Heart left ventricle (tissue), 13 donors: ENCODE results near the gene VTI1A.

Source experiments
- CTCF ChIP-seq, 12 donors: fragments of 200-600 bp; sonication (generic) in 4 of 12; IDR thresholded peaks; one replicate each; pipeline versions ENCODE4 v1.5.0 to v1.8.0; 2018 to 2022; ENCODE audit warnings: antibody characterized with exemption in 12 of 12, mild to moderate bottlenecking in 5 of 12
- POLR2A ChIP-seq, 2 donors: fragments of 450-650 bp; IDR thresholded peaks; one replicate each; pipeline ENCODE4 v1.6.1; 2017; ENCODE audit warnings: antibody characterized with exemption in 2 of 2, mild to moderate bottlenecking in 2 of 2, moderate library complexity in 2 of 2
- donor health status: ischemic (EF 13 %, LVEDD 7.1; RV severe dilation, severe dysfunction).
- donor health status: DM: no; HTN: yes; CAD: no.
- donor health status: DM: no; HTN: no; CAD: no.
- donor health status: ischemic (EF 25% LVEDD 6.9; RV normal size, moderate dysfunction).
- donor health status: ischemic (EF 25% LVEDD 5.7; RV mildly dilated, moderate dysfunction).
- donor health status: ischemic (EF 35%, LVEDD 5.7; RV mildly dilated, moderate dysfunction).
- donor health status: nonischemic (EF 11% LVEDD 7.7; RV severe dilation, severe dysfunction).
- donor health status: DM: yes; HTN: yes; CAD: no.
- donor health status: PGD.
- donor health status: ischemic (EF 29% LVEDD 5.4; RV normal size, mild dysfunction).
- donor health status: nonischemic (EF 23%, LVEDD 6.1; RV moderate dilation, normal function).

- TF ChIP-seq CTCF (IDR thresholded peaks at IDR 0.05) (no peak), POLR2A (IDR thresholded peaks at IDR 0.05) (no peak)
Measured at GRCh38 chr10:112613620-112614019, 166.6 kb downstream of the VTI1A start.
